ENCODE measurements around the gene SELENOM.
"Not testable (repeated sequence)": the region's sequence is repeated elsewhere in the genome, so short reads cannot be mapped to it uniquely, and the experiment has no call there.

The SELENOM gene

GRCh38 chr22:31105282-31105929, 2.0 kb downstream of the SELENOM start:
- DNase-seq (ENCODE audit: low read depth in 2 of 2): no peak

GRCh38 chr22:31104869-31105268, 2.5 kb downstream of the SELENOM start:
- DNase-seq (ENCODE audit: low read depth in 2 of 2): no peak

- DNase-seq (ENCODE audit: low read depth in 2 of 2): no peak
These were observed 3.3 kb downstream of the SELENOM start for GRCh38 chr22:31103899-31104694.

GRCh38 chr22:31103111-31103510, 4.3 kb downstream of the SELENOM start:
- DNase-seq (ENCODE audit: low read depth in 2 of 2): no peak

GRCh38 chr22:31102441-31103081, 4.8 kb downstream of the SELENOM start:
- DNase-seq (ENCODE audit: low read depth in 2 of 2): no peak

GRCh38 chr22:31100762-31101525, 6.4 kb downstream of the SELENOM start:
- DNase-seq (ENCODE audit: low read depth in 2 of 2): no peak

GRCh38 chr22:31099841-31100761, 7.3 kb downstream of the SELENOM start:
- no peak for DNase-seq (ENCODE audit: low read depth in 2 of 2)

GRCh38 chr22:31099386-31099785, 8.0 kb downstream of the SELENOM start:
- DNase-seq (ENCODE audit: low read depth in 2 of 2): no peak

GRCh38 chr22:31098632-31099110, 8.7 kb downstream of the SELENOM start:
- DNase-seq (ENCODE audit: low read depth in 2 of 2): no peak

GRCh38 chr22:31097941-31098631, 9.3 kb downstream of the SELENOM start:
- no peak for DNase-seq (ENCODE audit: low read depth in 2 of 2)

- DNase-seq (ENCODE audit: low read depth in 2 of 2): not testable (repeated sequence)
These were observed 9.8 kb downstream of the SELENOM start for GRCh38 chr22:31097539-31097938.

GRCh38 chr22:31096657-31097279, 10.6 kb downstream of the SELENOM start:
- DNase-seq (ENCODE audit: low read depth in 2 of 2): no peak

GRCh38 chr22:31095637-31096249, 11.6 kb downstream of the SELENOM start:
- no peak for DNase-seq (ENCODE audit: low read depth in 2 of 2)

- DNase-seq (ENCODE audit: low read depth in 2 of 2): no peak
These were observed 12.6 kb downstream of the SELENOM start for GRCh38 chr22:31094741-31095140.

GRCh38 chr22:31094021-31094551, 13.3 kb downstream of the SELENOM start:
- DNase-seq (ENCODE audit: low read depth in 2 of 2): no peak

- no peak for DNase-seq (ENCODE audit: low read depth in 2 of 2)
These were observed 14.1 kb downstream of the SELENOM start for GRCh38 chr22:31093086-31093850.

- DNase-seq (ENCODE audit: low read depth in 2 of 2): no peak
These were observed 15.2 kb downstream of the SELENOM start for GRCh38 chr22:31092161-31092560.

Measured in stimulated activated CD4-positive, alpha-beta T cell treated with anti-CD3 and anti-CD28 coated beads, Interleukin-12 subunit alpha, Interleukin-12 subunit beta, amount 100 ng/mL, for 24 hours (primary cell).